HG02943 (cell line): ENCODE data around the gene TRABD2B.

ENCODE experiments used
- ATAC-seq: cut with Tn5 transposase; IDR thresholded peaks from one replicate; pipeline ENCODE4 v1.9.1; 2021; ENCODE audit warnings: mild to moderate bottlenecking, low read depth, moderate library complexity; ENCODE audit not compliant: unreplicated experiment

Gene TRABD2B

GRCh38 chr1:47785561-47786271, 211.5 kb downstream of the TRABD2B start:
- no peak for ATAC-seq

DNA sequence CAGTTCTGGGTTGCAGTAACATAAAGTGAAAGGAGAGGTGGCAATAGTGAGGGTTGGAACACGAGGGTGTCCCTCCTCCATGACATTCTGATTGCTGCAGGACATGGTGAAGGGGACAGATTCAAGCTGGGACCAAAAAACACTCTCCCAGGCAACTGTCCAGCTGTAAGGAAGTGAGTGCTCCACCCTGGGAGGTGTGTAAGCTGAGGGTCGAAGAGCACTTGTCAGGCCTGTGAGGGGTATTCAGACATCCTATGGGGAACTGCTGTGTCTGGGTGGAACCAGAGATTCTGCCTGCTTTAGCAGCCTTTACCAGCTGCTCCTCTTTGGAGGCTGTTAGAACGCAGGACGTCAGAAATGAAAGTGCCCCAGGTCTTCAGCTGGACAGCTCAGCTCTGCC, 212.1 kb downstream of the TRABD2B start:
- ATAC-seq, result no peak

DNA sequence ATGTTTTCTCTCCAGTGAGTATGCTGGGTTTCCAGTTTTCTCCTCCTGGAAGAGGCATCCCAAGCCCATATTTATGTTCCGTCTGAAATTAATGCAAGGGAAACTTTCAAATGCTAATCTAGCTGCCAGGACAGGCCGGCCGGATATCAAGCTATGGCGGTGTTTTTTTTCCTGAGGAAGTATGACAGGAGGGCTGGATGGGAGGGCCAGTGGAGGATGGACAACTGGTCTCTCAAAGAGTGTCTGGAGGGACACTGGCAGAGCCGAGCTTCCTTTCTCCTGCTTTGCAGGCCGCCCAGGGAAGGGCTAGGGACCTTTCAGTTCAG, 212.7 kb downstream of the TRABD2B start:
- no peak for ATAC-seq

DNA sequence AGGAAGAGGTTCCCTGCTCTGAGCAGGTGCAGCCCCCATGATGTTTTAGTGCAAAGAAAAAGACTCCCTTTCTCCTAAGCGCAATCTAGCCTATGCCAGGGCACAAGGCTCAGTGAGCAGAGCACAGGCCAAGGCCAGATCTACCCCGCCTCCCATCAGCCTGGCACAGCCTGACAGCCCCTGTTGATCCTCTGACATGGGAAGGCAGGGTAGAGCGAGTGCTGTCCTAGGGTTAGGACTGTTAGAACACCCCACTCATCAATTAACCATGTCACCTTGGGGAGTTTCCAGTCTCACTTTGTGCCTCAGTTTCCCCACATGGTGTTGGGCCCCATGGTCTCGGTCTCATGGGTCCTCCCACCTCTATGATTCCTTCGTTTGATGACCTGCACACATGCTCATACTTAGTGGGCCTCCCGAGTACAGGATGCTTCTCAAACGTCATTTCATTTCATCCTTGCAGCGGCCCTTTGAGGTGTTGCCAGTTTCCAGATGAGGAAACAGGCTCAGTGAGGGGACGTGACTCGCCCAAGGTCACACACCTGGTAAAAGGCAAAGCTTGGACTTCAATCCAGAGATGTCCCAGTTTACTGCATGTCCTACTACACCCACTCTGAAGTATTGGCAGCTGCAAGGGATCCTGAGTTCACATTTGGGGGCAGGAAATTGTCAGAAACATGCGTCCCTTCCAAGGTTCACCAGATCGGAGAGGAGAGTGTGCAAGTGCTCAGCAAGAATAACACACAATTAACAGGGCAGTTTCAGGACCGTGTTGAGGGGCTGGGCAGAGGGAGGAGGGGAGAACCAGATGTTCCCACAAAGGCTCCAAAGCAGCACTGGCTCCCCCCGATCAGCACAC, 213.3 kb downstream of the TRABD2B start:
- ATAC-seq, result no peak

DNA sequence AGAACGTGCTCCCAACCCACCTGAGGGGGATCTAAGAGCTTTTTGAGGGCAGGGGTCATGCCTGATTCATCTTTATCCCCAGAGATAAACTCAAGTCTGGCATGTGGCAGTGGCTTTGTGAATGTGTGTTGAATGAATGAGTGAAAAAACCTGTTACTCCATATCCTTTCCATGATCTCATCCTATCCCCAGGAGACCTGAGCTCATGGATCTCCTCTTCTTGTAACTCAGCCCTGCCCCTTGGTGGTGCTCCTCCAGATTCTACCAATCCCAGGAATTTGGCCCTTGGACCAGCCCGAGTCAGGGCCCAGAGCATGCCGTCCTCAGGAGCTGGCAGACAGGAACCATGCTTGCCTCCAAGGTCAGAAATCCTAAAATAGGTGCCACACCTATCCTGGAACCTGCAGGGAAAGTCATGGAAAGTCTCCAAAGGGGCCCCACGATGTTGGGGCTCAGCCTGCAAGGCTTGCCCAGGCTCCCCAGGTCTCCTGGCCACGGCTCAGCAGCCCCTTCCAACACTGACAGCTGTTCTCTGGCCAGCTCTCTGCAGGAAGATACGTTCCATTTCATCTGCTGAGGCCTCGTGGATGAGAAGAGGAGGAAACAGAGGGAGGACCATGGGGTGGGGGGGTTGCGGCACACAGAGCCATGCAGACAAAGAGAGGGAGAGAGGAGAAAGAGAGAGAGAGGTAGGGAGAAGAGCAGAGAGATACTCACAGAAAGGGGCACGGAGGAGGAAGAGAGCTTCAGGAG, 214.6 kb downstream of the TRABD2B start:
- no peak for ATAC-seq

DNA sequence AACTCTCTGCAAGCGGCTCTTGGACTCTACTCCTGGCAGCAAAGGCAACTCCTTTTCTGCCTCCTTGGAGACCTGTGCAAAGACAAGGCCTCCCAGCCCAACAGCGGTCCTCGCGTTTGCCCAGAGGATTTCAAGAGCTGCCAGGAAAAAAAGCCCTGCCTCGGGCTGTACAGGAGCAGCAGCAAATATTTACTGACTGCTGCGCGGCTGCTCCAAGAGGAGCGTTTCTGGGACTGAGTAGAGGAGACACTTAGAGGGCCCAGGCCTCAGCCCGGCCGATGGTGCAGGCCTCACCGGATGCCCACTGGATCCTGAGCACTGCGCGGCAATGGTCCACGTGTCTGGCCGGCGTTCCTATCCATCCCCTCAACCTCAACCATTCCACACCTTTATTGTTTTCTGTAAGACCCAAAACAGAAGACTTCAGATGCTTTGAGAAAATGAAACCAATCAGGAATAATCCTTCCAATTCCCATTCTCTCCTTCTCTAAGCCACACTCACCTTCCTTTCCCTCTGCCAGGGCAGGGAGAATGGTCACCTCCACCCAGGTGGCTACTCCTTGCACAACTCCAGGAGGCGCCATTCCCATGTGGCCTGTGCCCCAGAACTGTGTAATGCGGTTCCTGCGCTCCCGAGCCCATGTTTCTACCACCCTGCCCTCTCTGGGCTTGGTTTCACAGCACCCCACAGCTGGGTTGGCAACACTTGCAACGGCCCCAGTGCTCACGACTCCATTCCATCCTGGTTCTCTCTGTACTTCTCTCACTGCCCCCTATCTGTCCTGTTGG, 215.8 kb downstream of the TRABD2B start:
- ATAC-seq, result no peak

DNA sequence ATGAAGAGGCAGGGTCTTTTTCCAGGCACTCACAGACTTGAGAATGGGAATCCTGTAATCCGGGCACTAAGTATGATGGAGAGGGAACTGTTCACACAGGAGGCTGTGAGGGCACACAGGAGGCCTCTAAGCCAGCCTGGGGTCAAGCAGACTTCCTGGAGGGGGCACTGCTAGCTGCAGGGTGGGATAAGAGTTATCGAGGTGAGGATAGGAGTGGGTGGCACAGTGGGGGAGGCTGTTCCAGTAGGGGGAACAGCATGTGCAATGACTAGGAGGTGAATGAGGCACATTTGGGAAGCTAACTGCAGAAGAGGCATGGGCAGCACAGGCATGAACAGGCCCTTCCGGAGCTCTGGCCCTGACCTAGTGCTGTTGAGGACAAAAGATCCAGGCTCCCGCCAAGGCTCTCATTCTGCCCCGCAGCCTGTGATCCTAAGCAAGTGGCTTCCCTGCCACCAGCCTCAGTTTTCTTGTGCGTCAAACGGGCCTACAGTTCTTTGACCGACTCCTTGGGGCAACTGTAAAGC, 216.7 kb downstream of the TRABD2B start:
- no peak for ATAC-seq

- ATAC-seq, result no peak
Observed at GRCh38 chr1:47779613-47780012, 217.6 kb downstream of the TRABD2B start.

- no peak for ATAC-seq
Observed at GRCh38 chr1:47778280-47778679, 218.9 kb downstream of the TRABD2B start.

GRCh38 chr1:47777322-47777721, 219.9 kb downstream of the TRABD2B start:
- ATAC-seq, result no peak

- ATAC-seq, result no peak
Observed at GRCh38 chr1:47776667-47777131, 220.5 kb downstream of the TRABD2B start.

DNA sequence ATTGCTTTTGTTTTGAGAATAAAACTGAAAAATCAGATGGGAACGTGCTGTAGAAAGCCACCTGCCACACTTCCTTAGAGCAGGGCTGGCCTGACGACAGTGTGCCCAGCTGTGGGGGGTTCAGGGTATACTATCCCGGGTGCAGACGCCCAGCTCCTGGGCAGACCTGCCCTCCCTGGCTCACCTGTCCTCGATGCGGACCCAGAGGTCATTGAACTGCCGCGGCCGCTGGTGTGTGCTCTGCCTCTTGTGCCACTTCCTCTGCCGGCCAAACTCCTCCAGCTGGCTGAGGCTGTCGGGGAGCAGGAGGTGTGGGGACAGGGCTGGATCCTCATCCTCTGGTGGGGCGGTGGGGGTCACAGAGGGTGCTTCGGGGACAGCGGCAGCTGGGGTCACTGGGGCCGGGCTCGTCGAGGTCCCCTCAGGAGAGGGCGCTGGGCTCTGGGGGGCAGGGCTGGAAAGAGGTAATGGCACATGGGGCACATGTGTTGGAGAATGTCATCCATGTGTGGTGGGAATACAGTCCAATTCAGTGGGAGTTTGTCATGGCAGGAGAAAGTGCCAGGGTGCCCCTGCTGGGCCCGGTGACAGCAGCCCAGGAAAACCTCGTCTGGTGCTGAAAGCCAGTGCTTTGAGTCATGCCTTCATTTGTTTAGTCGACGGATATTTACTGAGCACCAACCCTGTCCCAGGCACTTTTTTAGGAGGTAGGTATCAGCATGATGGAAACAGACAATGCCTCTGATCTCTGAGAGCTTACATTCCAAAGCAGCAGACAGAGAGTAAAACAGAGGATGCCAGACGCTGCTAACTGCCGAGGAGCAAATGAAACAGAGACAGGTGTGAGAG, 222.0 kb downstream of the TRABD2B start:
- no peak for ATAC-seq

- ATAC-seq, result no peak
Observed at GRCh38 chr1:47772960-47773682, 224.1 kb downstream of the TRABD2B start.

- ATAC-seq, result no peak
Observed at GRCh38 chr1:47772281-47772680, 224.9 kb downstream of the TRABD2B start.

DNA sequence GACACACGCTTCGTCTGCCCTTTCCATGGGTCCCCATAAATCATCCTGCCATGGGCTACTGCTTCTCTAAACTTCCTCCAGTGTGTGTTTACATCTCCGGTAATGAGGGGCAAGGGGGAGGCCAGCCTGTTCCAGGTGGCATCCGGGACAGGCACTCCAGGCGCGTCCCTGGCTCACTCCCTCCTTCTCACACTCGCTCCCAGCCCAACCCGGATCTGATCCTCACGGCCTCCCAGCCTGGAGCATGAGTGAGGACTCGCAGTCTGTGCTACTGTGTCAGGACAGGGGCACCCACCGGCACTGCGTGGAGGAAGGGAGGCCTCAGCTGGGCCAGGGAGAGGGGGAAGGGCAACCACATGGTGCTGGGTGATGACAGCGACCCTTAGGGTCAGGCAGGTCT, 225.4 kb downstream of the TRABD2B start:
- ATAC-seq, result no peak

- ATAC-seq, result no peak
Observed at GRCh38 chr1:47769983-47770382, 227.2 kb downstream of the TRABD2B start.

DNA sequence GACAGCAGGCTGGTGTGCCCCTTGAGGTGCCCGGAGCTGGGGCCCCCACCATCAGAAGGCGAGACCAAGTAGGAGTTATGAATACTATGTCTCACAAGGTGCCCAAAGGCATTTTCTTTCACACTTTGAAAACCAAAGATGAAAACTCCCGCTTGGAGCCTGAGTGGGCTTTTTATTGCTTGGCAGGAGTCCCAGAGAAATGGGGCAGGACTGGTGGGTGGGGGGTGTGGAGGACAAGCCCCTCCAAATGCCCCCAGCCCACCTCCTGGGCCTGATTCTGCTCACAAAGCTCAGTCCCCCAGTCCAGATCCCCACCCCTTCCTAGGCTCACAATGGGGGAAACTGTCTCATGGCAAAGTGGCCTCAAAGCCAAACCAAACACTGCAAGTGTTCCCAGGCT, 227.9 kb downstream of the TRABD2B start:
- ATAC-seq, result no peak

DNA sequence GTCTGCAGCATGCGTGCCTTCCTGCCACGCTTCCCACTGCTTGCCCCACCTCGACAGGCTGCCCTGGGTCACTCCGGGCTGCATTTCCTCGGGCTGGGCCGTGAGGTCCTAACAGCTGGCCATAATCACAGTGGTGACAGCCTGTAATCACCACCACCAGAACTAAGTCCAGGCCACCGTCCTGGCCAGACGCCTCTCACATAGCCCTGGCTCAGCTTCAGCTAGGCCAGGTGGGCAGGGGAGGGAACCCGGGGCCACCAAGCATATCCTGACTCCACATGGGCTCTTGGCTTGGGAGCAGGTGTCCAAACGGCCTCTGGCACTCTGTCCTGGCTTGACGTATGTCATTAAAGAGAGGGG, 229.5 kb downstream of the TRABD2B start:
- no peak for ATAC-seq
